ENCODE measurements around the gene MED8. TPM values are rescaled to one million over a fixed set of nuclear protein-coding genes. Genes with fewer than 3 reads are reported as not detected.
"Not testable (repeated sequence)": the region's sequence is repeated elsewhere in the genome, so short reads cannot be mapped to it uniquely, and the experiment has no call there.

The MED8 gene
- total RNA-seq, 1 donor from 2014 or later: 44.1 TPM

- no peak for DNase-seq (ENCODE audit: low read depth, low spot score)
These were observed 32.6 kb upstream of the MED8 start for GRCh38 chr1:43421976-43422750.

- DNase-seq (ENCODE audit: low read depth, low spot score): no peak
These were observed 31.8 kb upstream of the MED8 start for GRCh38 chr1:43421396-43421795.

- DNase-seq (ENCODE audit: low read depth, low spot score): no peak
These were observed 31.3 kb upstream of the MED8 start for GRCh38 chr1:43420874-43421273.

GRCh38 chr1:43419627-43420425 lies 30.2 kb upstream of the MED8 start:
- no peak for DNase-seq (ENCODE audit: low read depth, low spot score)

GRCh38 chr1:43418858-43419257 lies 29.3 kb upstream of the MED8 start:
- no peak for DNase-seq (ENCODE audit: low read depth, low spot score)

- DNase-seq (ENCODE audit: low read depth, low spot score): no peak
These were observed 26.3 kb upstream of the MED8 start for GRCh38 chr1:43415901-43416300.

GRCh38 chr1:43414634-43415223 lies 25.1 kb upstream of the MED8 start:
- DNase-seq (ENCODE audit: low read depth, low spot score): peak; percentile 24

- DNase-seq (ENCODE audit: low read depth, low spot score): not testable (repeated sequence)
These were observed 23.8 kb upstream of the MED8 start for GRCh38 chr1:43413426-43413825.

GRCh38 chr1:43410571-43410970 lies 21.0 kb upstream of the MED8 start:
- DNase-seq (ENCODE audit: low read depth, low spot score): no peak

- DNase-seq (ENCODE audit: low read depth, low spot score): no peak
These were observed 16.3 kb upstream of the MED8 start for GRCh38 chr1:43405876-43406234.

- no peak for DNase-seq (ENCODE audit: low read depth, low spot score)
These were observed 15.7 kb upstream of the MED8 start for GRCh38 chr1:43405219-43405875.

GRCh38 chr1:43404353-43404752 lies 14.8 kb upstream of the MED8 start:
- no peak for DNase-seq (ENCODE audit: low read depth, low spot score)

GRCh38 chr1:43402089-43402865 lies 12.7 kb upstream of the MED8 start:
- no peak for DNase-seq (ENCODE audit: low read depth, low spot score)

GRCh38 chr1:43400441-43400840 lies 10.8 kb upstream of the MED8 start:
- DNase-seq (ENCODE audit: low read depth, low spot score): not testable (repeated sequence)

- DNase-seq (ENCODE audit: low read depth, low spot score): no peak
These were observed 8.6 kb upstream of the MED8 start for GRCh38 chr1:43398227-43398626.

GRCh38 chr1:43396059-43396458 lies 6.5 kb upstream of the MED8 start:
- DNase-seq (ENCODE audit: low read depth, low spot score): no peak

GRCh38 chr1:43395523-43395922 lies 5.9 kb upstream of the MED8 start:
- DNase-seq (ENCODE audit: low read depth, low spot score): no peak

GRCh38 chr1:43392702-43393101 lies 3.1 kb upstream of the MED8 start:
- no peak for DNase-seq (ENCODE audit: low read depth, low spot score)

- DNase-seq (ENCODE audit: low read depth, low spot score): no peak
These were observed 987 bp downstream of the MED8 start for GRCh38 chr1:43388613-43389012.

- no peak for DNase-seq (ENCODE audit: low read depth, low spot score)
These were observed 1.5 kb downstream of the MED8 start for GRCh38 chr1:43387976-43388599.

- no peak for DNase-seq (ENCODE audit: low read depth, low spot score)
These were observed 2.9 kb downstream of the MED8 start for GRCh38 chr1:43386676-43387075.
